Measurements from ENCODE around the gene IGF2BP2. TPM values are rescaled to one million over a fixed set of nuclear protein-coding genes. Genes with fewer than 3 reads are reported as not detected.
"Not testable (repeated sequence)": the region's sequence is repeated elsewhere in the genome, so short reads cannot be mapped to it uniquely, and the experiment has no call there.

IGF2BP2 gene
- total RNA-seq, 2 donors from 2014 or later = 11.0 to 19.2 TPM

DNA sequence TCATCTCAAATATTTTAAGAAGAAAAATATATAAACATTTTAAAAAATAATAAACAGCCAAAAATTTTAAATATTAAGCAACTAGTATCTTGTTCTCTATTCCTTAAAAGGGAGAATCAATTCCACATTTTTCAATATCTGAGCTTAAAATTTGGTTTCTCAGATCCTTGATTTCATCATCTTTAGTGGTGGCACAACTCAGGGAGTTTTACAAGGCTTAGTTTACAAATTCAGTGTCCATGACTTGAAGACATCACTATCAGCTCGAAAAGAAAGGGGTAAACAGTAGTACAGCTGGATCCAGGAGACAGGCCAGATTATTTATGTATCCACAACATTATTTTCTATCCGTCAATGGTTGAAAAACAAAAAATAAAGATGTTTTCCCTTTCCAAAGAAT, 11.6 kb downstream of the IGF2BP2 start:
- no peak for DNase-seq (ENCODE audit: low spot score)
- TF ChIP-seq CTCF (IDR thresholded peaks at IDR 0.05) = no peak
- Histone ChIP-seq H3K27ac (no peak overlapping the region), H3K9me3 (no peaks in the 10 kb centered on the region), H3K36me3 (no peaks in the 10 kb centered on the region), H3K4me1 (no peaks in the 10 kb centered on the region), H3K27me3 (no peaks in the 10 kb centered on the region), H3K4me3 (no peak overlapping the region)

- no peak for TF ChIP-seq CTCF (IDR thresholded peaks at IDR 0.05)
- Histone ChIP-seq H3K4me1 (no peaks in the 10 kb centered on the region), H3K27ac (no peak overlapping the region), H3K36me3 (no peaks in the 10 kb centered on the region), H3K27me3 (no peaks in the 10 kb centered on the region), H3K9me3 (peaks cover 0 to 6% of the 10 kb centered on the region in 2 donors), H3K4me3 (no peak overlapping the region)
- DNase-seq (ENCODE audit: low spot score) = no peak
Measured at GRCh38 chr3:185807445-185808068, 17.3 kb downstream of the IGF2BP2 start.

GRCh38 chr3:185798831-185799110, 26.1 kb downstream of the IGF2BP2 start:
- DNase-seq (ENCODE audit: low spot score); H3K4me3 ChIP-seq; H3K4me1 ChIP-seq; H3K36me3 ChIP-seq; H3K27me3 ChIP-seq; H3K9me3 ChIP-seq; H3K27ac ChIP-seq: not testable (repeated sequence)

DNA sequence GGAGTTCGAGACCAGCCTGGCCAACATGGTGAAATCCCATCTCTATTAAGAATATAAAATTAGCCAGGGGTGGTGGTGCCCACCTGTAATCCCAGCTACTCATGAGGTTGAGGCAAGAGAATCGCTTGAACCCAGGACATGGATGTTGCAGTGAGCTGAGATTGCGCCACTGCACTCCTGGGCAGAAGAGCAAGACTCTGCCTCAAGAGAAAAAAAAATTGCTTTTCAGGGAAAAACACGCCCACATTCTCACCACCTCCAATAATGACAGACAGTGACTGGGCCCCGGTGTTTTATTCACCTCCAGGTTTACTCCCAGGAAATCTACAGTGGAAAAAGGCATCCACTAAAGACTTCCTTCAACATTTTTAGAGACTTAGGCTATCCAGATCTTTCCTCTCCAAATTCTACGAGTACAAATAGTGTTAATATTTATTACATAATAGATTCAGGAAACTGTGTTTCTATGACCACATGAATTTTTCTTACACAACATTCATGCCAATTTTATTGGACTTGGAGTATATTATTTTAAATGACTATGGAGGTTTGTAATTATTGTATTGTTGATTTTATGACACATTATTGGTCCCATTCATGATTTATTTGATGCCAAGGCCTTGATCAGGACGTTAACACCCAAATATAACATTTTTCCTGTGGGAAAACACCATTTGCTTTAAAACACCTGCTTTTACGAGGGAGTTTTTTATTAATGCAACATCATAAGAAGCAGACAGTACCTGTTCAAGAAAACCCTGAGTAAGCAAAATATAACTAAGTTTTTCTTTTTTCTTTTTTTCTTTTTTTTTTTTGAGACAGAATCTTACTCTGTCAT, 26.6 kb downstream of the IGF2BP2 start:
- Histone ChIP-seq H3K27ac (no peak overlapping the region), H3K9me3 (no peaks in the 10 kb centered on the region), H3K4me3 (no peak overlapping the region), H3K36me3 (no peaks in the 10 kb centered on the region), H3K4me1 (no peaks in the 10 kb centered on the region), H3K27me3 (no peaks in the 10 kb centered on the region)
- TF ChIP-seq CTCF (IDR thresholded peaks at IDR 0.05) = no peak
- no peak for DNase-seq (ENCODE audit: low spot score)

DNA sequence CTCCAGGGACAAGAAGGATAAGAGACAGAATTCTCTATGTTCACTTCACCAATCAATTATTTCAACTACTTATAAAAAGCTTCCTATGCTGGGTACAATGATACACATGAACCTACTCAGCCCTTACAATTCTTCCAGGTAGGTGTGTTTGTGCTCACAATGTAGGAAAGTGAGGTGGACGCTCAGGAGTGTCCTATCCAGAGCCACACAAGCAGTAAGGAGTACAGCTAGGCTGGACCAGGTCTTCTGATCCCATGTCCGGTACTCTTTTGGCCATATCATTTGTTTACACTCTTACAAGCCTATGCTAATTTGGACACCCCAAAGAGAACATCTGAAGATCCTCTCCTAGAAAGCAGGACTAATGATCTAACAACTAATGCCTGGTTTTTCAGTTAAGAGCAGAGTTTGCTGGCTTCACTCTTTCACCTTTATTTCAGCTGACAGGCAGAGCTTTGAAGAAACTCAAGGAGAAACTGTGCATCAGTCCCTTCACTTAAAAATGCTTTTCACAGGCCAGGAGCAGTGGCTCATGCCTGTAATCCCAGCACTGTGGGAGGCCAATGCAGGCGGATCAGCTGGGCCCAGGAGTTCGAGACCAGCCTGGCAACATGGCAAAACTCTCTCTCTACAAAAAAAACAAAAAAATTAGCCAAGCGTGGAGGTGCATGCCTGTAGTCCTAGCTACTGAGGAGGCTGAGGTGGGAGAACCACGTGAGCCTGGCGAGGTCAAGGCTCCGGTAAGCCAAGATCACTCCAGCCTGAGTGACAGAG, 27.5 kb downstream of the IGF2BP2 start:
- Histone ChIP-seq H3K27me3 (no peaks in the 10 kb centered on the region), H3K36me3 (no peaks in the 10 kb centered on the region), H3K4me1 (no peaks in the 10 kb centered on the region), H3K27ac (no peak overlapping the region), H3K9me3 (no peaks in the 10 kb centered on the region), H3K4me3 (no peak overlapping the region)
- DNase-seq (ENCODE audit: low spot score) = no peak
- TF ChIP-seq CTCF (IDR thresholded peaks at IDR 0.05) = no peak

DNA sequence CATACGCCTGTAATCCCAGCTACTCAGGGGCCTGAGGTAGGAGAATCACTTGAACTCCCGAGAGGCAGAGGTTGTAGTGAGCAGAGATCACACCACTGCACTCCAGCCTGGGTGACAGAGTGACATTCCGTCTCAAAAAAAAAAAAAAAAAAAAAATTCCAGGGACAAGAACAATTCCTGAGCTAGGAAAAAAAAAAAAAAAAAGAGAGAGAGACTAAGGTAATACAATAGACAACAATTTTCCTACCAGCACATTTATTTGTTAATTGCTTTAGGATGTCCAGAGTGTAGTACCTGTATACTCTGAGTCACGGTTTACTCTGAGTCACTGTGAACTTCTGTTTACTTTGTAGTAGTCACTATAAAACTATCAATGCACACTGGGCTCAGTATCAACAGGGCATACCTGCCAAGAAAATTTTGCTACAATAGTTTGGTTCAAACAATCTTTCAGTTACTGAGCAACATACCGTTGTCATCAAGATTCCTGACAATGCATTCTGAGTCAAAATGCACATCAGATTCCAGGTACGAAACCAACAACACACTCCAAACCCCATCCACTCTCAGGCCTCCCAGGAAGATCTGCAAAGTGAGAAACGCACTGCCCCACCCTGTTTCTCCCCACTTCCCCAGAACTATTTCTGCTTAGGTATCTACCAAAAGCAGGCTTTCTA, 28.3 kb downstream of the IGF2BP2 start:
- TF ChIP-seq CTCF (IDR thresholded peaks at IDR 0.05) = no peak
- DNase-seq (ENCODE audit: low spot score) = no peak
- Histone ChIP-seq H3K27ac (no peak overlapping the region), H3K36me3 (no peaks in the 10 kb centered on the region), H3K9me3 (no peaks in the 10 kb centered on the region), H3K27me3 (no peaks in the 10 kb centered on the region), H3K4me1 (no peaks in the 10 kb centered on the region), H3K4me3 (no peak overlapping the region)
